Measurements from ENCODE around the gene ZNF423.

- TF ChIP-seq POLR2A (IDR thresholded peaks at IDR 0.05; ENCODE audit: low read depth, low read length) (no peak), SPI1 (IDR thresholded peaks at IDR 0.05; ENCODE audit: low read depth, low read length) (no peak), TAF1 (IDR thresholded peaks at IDR 0.05; ENCODE audit: low read depth, low read length) (no peak)
Observed at GRCh38 chr16:49703483-49703882, 152.4 kb downstream of the ZNF423 start.

Measured in GM12891 (cell line).